ENCODE measurements around the gene ZBTB12.

DNA sequence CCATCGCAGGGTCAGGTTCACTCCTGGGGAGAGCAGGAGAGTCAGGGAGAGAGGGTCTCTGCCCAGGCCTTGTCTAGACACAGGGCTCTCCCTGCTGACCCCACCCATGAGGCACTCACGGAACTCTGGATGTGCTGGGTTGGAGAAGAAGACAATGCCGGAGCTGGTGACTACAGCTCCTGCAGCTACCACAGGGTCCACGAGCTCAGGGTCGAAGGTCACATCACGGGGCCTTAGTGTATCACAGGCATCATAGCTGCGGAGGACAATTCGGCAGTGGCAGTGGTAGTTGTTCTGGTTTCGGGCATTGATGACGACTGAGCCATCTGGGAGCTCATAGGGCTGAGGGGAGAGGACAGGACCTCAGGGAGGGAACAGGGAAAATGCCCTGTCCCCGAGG lies 42.0 kb downstream of the ZBTB12 start:
- TF ChIP-seq, protein P1, sequence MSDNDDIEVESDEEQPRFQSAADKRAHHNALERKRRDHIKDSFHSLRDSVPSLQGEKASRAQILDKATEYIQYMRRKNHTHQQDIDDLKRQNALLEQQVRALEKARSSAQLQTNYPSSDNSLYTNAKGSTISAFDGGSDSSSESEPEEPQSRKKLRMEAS (CRISPR knock-in tag; IDR thresholded peaks at IDR 0.05), result no peak
- TF ChIP-seq HEY1 (CRISPR knock-in tag; IDR thresholded peaks at IDR 0.05; ENCODE audit: borderline replicate concordance) (no peak), NFE2L1 (tag; IDR thresholded peaks at IDR 0.05; ENCODE audit: borderline replicate concordance, low read depth) (no peak), HMGXB4 (CRISPR knock-in tag; IDR thresholded peaks at IDR 0.05) (no peak), ARID4B (CRISPR knock-in tag; IDR thresholded peaks at IDR 0.05) (no peak), JUN (IDR thresholded peaks at IDR 0.05; ENCODE audit: borderline replicate concordance, low read depth, low read length) (no peak), JUN (CRISPR knock-in tag; IDR thresholded peaks at IDR 0.05; ENCODE audit: borderline replicate concordance) (no peak), CBX1 (IDR thresholded peaks at IDR 0.05; ENCODE audit: low read depth) (no peak), RAD21 (CRISPR knock-in tag; conservative IDR thresholded peaks at IDR 0.05 in 1 of 2, IDR thresholded peaks at IDR 0.05 in 1 of 2) (no peak)
